GM19395 (cell line): ENCODE results near the gene CSGALNACT2.
"Not testable (repeated sequence)": the region's sequence is repeated elsewhere in the genome, so short reads cannot be mapped to it uniquely, and the experiment has no call there.

Experiments used
- ATAC-seq: cut with Tn5 transposase; IDR thresholded peaks from one replicate; pipeline ENCODE4 v1.9.1; 2021; ENCODE audit warnings: mild to moderate bottlenecking, moderate library complexity; ENCODE audit not compliant: unreplicated experiment

Gene CSGALNACT2

GRCh38 chr10:43176271-43176670 lies 38.0 kb downstream of the CSGALNACT2 start:
- no peak for ATAC-seq

DNA sequence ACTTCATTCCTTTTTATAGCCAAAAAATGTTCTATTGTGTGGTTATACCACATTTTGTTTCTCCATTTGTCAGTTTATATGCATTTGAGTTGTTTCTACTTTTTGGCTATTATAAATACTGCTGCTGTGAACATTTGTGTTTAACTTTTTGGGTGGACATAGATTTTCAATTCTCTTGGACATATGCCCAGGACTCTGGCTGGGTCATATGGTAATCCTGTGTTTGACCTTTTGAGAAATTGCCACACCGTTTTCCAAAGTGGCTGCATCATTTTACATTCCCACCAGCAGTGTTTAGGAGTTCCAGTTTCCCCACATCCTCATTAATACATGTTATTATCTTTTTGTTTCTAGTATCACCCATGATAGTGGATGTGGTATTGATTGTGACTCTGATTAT lies 39.4 kb downstream of the CSGALNACT2 start:
- ATAC-seq, result no peak

- no peak for ATAC-seq
Observed at GRCh38 chr10:43181146-43181545, 42.9 kb downstream of the CSGALNACT2 start.

DNA sequence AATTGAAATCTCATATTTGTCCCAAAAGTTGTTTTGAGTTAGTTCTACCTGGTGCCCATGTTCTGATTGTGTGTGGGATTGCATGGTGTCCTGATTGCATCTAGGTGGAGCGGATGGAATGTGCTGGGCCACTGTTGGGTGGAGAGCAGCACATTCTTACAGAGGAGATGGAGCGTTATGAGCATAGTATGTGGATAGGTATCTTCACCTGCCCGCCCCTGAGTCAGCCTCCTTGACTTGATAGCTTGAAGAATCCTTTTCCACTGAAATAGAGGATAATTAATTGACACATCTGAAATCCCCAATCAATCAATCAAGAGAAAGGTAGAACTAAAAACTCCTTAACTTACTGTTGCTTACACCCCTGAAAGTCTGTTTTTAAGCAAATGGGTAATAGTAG lies 45.5 kb downstream of the CSGALNACT2 start:
- not testable (repeated sequence) for ATAC-seq

DNA sequence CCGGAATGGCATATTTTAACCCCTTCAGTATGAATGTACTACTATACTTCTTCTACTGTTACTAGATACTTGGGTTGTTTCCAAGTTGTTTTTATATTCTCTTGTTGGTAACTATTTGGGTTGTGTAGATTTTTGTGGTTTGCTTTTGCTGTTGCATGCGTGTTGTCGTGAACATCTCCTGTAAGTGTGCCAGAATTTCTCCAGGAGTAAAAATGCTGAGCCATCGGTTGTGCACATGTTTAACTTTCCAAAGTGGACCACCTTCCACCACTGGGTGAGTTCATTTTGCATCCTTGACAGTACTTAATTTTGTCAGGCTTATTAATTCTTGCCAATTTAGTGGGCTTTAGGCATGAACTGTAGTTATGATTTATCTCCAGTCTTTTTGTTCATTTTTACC lies 47.9 kb downstream of the CSGALNACT2 start:
- no peak for ATAC-seq

GRCh38 chr10:43187213-43187612 lies 49.0 kb downstream of the CSGALNACT2 start:
- no peak for ATAC-seq

DNA sequence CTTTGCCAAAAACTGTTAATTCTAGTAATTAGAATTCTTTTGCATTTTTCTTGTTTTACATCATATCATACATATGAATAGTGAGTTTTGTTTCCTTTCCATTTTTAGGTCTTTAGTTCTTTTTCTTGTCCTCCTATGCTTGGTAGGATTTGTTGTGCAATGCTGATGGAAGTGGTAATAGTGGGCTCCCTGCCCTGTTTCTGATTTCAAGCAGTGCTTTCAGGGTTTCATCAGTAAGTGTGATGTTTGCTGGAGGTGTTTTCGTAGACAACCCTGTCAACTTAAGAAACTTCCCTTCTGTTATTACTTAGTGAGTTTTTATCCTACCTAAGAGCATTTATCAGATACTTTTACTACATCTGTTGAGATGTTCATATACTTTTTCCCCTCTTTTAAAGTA lies 50.5 kb downstream of the CSGALNACT2 start:
- ATAC-seq, result no peak

- no peak for ATAC-seq
Observed at GRCh38 chr10:43190289-43190688, 52.0 kb downstream of the CSGALNACT2 start.

GRCh38 chr10:43190775-43191174 lies 52.5 kb downstream of the CSGALNACT2 start:
- ATAC-seq, result no peak

DNA sequence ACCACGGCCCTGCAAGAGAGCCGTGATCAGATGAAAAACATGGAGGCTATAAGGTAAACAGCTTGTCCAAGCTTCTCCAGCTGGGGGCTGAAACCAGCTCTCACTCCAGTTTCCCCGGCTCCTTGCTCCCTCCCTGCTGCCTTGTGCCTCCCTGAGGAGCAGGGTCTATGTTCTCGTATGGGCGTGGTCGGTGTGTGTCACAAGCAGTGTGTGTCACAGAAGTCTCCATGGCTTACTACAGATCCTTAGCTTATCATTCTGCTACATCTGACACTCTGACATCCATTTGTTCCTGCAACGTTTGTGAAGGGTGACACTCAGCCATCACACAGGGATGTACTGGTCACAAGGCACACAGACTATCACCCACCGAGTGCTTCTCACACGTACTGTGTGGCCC lies 54.6 kb downstream of the CSGALNACT2 start:
- no peak for ATAC-seq

GRCh38 chr10:43193496-43194080 lies 55.3 kb downstream of the CSGALNACT2 start:
- no peak for ATAC-seq

GRCh38 chr10:43194266-43194665 lies 56.0 kb downstream of the CSGALNACT2 start:
- no peak for ATAC-seq

- no peak for ATAC-seq
Observed at GRCh38 chr10:43194859-43195258, 56.6 kb downstream of the CSGALNACT2 start.

GRCh38 chr10:43195557-43195956 lies 57.3 kb downstream of the CSGALNACT2 start:
- no peak for ATAC-seq

- no peak for ATAC-seq
Observed at GRCh38 chr10:43196131-43196980, 58.1 kb downstream of the CSGALNACT2 start.

GRCh38 chr10:43196981-43197833 lies 59.0 kb downstream of the CSGALNACT2 start:
- no peak for ATAC-seq

DNA sequence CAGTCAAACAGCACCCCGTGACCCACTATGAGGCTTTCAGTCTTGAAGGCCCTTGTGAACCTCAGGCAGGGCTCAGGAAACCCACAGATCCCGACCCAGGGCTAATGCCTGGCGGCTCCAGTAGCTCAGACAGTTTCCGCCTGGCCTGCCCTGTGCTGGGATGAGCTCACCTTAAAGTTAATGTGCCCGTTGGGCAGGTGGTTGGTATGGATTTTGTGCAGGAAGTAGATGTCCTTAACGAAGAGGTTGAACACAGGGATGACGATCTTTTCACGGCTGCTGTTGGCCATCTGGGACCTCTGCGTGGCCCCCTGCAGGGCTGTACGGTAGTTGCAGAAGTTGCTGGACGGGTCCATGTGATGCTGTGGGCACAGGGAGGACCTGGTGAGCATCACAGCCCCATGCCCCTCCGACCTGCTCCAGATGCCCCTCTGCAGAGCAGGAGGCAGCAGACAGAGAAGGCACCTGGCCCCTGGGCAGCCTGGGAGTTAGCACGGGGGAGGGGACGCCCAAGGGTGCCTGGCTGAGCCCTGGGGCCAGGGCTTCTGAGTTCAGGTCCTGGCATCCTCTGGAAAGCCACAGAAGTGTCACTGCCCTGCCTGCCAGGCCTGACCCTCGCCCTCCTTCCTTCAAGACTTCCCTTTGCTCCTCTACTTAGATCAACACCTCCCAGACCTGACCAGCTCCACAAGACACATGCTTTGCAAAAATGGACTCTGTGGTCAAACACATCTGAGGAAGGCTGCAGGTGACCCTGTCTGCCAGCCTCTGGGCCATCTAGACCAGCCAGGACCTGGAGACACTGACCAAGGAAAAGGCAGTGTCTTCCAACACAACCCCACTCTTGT lies 59.8 kb downstream of the CSGALNACT2 start:
- no peak for ATAC-seq

- ATAC-seq, result no peak
Observed at GRCh38 chr10:43198682-43199005, 60.4 kb downstream of the CSGALNACT2 start.

- no peak for ATAC-seq
Observed at GRCh38 chr10:43199088-43199683, 60.9 kb downstream of the CSGALNACT2 start.
